ELF-1 (cell line): ENCODE results near the gene SNX15.

Source experiments
- DNase-seq: peaks from one replicate; pipeline ENCODE4 v3.0.0-alpha.2; 2016; ENCODE audit warnings: low read depth, low spot score

The SNX15 gene

DNA sequence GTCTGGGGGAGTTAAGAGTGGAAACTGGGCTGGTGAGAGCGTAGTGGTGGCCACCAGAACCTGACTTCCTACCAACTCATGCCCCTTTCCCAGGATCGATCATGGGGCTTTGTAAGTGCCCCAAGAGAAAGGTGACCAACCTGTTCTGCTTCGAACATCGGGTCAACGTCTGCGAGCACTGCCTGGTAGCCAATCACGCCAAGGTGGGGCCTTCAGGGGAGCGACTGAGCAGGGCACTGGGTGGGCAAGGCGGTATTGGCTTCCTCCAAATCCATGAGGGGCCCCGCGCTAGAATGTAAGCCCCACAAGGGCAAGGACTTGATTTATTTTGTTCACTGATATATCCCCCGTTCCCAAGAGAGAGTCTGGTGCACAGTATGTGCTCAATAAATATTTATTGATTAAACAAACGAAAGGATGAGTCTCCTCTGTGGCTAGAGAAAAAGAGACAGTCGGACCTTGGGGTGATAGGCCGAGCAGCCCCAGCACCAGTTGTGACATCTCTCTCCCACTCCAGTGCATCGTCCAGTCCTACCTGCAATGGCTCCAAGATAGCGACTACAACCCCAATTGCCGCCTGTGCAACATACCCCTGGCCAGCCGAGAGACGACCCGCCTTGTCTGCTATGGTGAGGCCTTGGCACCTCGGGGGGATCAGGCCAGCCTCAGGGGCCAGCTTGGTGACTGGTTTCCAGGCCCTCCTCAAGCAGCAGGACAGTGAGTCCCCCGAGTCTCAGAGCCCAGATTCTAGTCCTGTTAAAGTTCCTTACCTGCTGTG is 57.5 kb downstream of the SNX15 start:
- DNase-seq = no peak

DNA sequence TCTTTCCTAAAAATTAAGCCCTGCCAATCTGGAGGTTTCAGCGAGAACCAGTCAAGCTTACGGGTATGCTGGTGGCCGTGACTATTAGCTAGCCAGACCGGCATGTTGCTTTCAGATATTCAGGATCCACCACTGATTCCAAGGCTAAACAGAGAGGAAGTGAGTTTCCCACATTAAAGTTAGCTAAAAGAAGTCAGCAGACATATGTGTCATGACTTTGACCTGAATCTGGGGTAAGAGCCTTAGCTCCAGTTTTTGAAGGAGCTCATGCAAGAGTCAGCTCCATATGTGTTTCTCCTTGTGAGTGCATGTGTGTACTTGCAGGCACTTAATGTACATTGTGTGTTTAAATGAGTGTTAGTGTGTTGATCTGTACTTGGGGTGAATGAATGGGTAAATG is 58.2 kb downstream of the SNX15 start:
- no peak for DNase-seq

DNA sequence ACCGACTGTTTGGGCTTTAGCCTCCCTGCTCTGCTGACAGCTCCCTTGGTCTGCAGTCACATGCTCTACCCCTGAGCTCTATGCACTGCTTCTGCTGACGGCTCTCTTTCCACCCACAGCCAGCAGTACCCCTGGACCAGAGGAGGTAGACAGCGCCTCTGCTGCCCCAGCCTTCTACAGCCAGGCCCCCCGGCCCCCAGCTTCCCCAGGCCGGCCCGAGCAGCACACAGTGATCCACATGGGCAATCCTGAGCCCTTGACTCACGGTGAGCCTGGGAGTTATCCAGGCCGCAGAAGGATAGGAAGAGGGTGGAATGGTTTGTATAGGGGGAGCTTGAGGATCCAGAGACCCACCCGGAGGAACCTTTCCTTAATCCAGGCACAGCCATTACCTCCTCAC is 59.6 kb downstream of the SNX15 start:
- no peak for DNase-seq

DNA sequence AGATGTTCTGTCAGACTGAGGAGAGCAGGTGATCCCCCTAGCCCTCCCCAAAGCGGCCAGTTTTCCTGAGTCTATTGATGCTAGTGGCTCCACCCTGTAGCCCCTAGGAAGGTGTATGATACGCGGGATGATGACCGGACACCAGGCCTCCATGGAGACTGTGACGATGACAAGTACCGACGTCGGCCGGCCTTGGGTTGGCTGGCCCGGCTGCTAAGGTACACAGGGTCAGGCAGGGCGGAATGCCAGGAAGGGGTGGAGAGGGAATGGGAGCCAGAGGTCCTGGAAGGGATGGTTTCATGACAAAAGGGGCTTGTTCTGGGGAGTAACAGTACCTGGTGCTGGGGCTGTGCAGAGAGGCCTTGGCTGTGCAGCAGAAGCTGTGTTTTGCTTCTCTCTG is 60.0 kb downstream of the SNX15 start:
- no peak for DNase-seq

DNA sequence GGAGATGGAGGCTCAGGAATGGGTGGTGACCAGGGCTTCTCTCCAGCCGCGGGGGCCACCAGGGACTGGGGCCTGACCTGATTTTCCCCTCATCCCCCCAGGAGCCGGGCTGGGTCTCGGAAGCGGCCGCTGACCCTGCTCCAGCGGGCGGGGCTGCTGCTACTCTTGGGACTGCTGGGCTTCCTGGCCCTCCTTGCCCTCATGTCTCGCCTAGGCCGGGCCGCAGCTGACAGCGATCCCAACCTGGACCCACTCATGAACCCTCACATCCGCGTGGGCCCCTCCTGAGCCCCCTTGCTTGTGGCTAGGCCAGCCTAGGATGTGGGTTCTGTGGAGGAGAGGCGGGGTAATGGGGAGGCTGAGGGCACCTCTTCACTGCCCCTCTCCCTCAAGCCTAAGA is 60.6 kb downstream of the SNX15 start:
- no peak for DNase-seq

DNA sequence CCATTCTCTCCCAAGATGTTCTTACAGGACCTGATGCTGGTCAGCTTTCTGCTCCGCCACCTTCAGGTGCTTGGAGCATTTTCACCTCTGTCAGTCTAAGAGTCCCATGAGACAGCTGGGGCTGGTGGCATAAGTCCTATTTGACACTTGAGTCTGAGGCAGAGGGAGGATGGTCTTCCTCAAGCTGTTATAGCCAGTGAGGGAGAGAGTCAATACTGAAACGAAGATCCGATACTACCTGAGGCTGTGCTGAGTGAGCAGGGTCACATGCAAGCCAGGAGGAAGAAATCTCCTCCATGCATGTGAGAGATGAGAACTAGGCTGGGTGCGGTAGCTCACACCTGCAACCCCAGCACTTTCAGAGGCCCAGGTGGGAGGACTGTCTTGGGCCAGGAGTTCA is 62.4 kb downstream of the SNX15 start:
- no peak for DNase-seq
